Lung (tissue), 12 donors: ENCODE measurements around the gene SENP5. TPM values are rescaled to one million over a fixed set of nuclear protein-coding genes. Genes with fewer than 3 reads are reported as not detected.

Experiments
- ATAC-seq: fragments of 200-7000 bp; cut with Tn5 transposase; one replicate; pipeline ENCODE4 v1.9.1; 2020; ENCODE audit warnings: moderate number of reproducible peaks; ENCODE audit not compliant: insufficient read depth, low FRiP score
- DNase-seq, 3 donors: peaks; one replicate each; pipeline ENCODE4 v3.0.0-alpha.2; 2013 to 2017
- H3K27ac ChIP-seq, 2 donors: one replicate each; pipeline ENCODE4 v1.5.1; 2013; ENCODE audit warnings: mild to moderate bottlenecking in 2 of 2, moderate library complexity in 2 of 2, control low read depth in 1 of 2, inconsistent platforms in 1 of 2, low read depth in 1 of 2, low read length in 1 of 2
- H3K27me3 ChIP-seq, 3 donors: one replicate each; pipeline ENCODE4 v1.5.1; 2013; ENCODE audit warnings: low read length in 2 of 3; ENCODE audit not compliant: control insufficient read depth in 3 of 3, insufficient read depth in 3 of 3
- H3K36me3 ChIP-seq, 4 donors: one replicate each; pipeline ENCODE4 v1.5.1; 2013; ENCODE audit warnings: low read length in 4 of 4, mild to moderate bottlenecking in 1 of 4, moderate library complexity in 1 of 4; ENCODE audit not compliant: control insufficient read depth in 4 of 4, insufficient read depth in 4 of 4
- H3K4me1 ChIP-seq, 5 donors: one replicate each; pipeline ENCODE4 v1.5.1; 2013; ENCODE audit warnings: low read length in 5 of 5, mild to moderate bottlenecking in 2 of 5, moderate library complexity in 1 of 5; ENCODE audit not compliant: control insufficient read depth in 5 of 5, insufficient read depth in 5 of 5
- H3K4me3 ChIP-seq: one replicate; pipeline ENCODE4 v1.5.1; 2013; ENCODE audit warnings: mild to moderate bottlenecking, control low read depth, moderate library complexity
- H3K9ac ChIP-seq, 2 donors: one replicate each; pipeline ENCODE4 v1.5.1; 2013; ENCODE audit warnings: low read length in 2 of 2, control low read depth in 1 of 2; ENCODE audit not compliant: insufficient read depth in 1 of 2
- H3K9me3 ChIP-seq, 4 donors: one replicate each; pipeline ENCODE4 v1.5.1; 2013; ENCODE audit warnings: low read length in 3 of 4, mild to moderate bottlenecking in 1 of 4, moderate library complexity in 1 of 4; ENCODE audit not compliant: control insufficient read depth in 4 of 4, insufficient read depth in 3 of 4
- WGBS, 2 donors: extraction: QIAGEN DNeasy Blood & Tissue Kit; methylation state at CpG; one replicate each; pipeline ENCODE4 v1.1.7; 2013; 5-methylcytosine and 5-hydroxymethylcytosine counted together
- polyA plus RNA-seq, 2 donors: library from polyadenylated mRNA; stranded (reverse); fragments of 200-250 nt; gene quantifications; one replicate each; pipeline ENCODE4 v1.2.1, GENCODE V29; 2013
- total RNA-seq, 2 donors: library from RNA; depleted of rRNA in 1 of 2; stranded (reverse); fragments of >200 nt in 1 of 2; gene quantifications; one replicate each; pipeline ENCODE4 v1.2.1, GENCODE V29; 2014 to 2021
- TF ChIP-seq, protein P1 (sequence below): IDR thresholded peaks from 2 replicates; pipeline ENCODE4 v1.5.1; 2012; ENCODE audit warnings: mild to moderate bottlenecking; ENCODE audit errors: control extremely low read depth, extremely low read depth
- donor health status: control.
- donor health status: control.
- donor health status: Bipolar disorder and iron deficiency.
- donor health status: healthy.
- donor health status: DM: yes; HTN: yes; CAD: no.

The SENP5 gene
- total and polyA plus RNA-seq, 4 donors = 7.7 to 55.7 (median 18.7) TPM

DNA sequence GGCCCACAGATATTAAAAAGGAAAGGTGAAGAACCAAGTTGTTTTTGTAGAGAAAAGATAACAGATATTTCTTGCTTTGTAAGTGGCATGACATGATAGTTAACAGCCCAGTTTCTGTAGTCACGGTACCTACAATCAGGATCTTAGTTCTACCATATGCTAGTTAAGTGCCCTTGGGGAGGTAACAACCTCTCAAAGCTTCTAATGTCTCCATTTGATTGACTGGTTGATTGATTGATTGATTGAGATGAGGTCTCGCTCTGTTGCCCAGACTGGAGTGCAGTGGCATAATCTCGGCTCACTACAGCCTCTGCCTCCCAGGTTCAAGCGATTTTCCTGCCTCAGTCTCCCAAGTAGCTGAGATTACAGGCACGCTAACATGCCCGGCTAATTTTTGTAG, 28.5 kb downstream of the SENP5 start:
- H3K9me3 ChIP-seq = no peaks in the 10 kb centered on the region
- ATAC-seq (no peak), DNase-seq (no peak)
- H3K27me3 ChIP-seq = no peaks in the 10 kb centered on the region
- 97 to 99% methylated on average over 6 of the region's 6 CpGs for WGBS, 2 donors
- H3K4me1 ChIP-seq = no peaks in the 10 kb centered on the region
- no peak overlapping the region for H3K27ac ChIP-seq
- no peak overlapping the region for H3K9ac ChIP-seq
- TF ChIP-seq, protein P1, sequence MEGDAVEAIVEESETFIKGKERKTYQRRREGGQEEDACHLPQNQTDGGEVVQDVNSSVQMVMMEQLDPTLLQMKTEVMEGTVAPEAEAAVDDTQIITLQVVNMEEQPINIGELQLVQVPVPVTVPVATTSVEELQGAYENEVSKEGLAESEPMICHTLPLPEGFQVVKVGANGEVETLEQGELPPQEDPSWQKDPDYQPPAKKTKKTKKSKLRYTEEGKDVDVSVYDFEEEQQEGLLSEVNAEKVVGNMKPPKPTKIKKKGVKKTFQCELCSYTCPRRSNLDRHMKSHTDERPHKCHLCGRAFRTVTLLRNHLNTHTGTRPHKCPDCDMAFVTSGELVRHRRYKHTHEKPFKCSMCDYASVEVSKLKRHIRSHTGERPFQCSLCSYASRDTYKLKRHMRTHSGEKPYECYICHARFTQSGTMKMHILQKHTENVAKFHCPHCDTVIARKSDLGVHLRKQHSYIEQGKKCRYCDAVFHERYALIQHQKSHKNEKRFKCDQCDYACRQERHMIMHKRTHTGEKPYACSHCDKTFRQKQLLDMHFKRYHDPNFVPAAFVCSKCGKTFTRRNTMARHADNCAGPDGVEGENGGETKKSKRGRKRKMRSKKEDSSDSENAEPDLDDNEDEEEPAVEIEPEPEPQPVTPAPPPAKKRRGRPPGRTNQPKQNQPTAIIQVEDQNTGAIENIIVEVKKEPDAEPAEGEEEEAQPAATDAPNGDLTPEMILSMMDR = no peak
- H3K4me3 ChIP-seq = no peak overlapping the region
- H3K36me3 ChIP-seq = peaks cover 0 to 6% (median 3%) of the 10 kb centered on the region in 4 donors

DNA sequence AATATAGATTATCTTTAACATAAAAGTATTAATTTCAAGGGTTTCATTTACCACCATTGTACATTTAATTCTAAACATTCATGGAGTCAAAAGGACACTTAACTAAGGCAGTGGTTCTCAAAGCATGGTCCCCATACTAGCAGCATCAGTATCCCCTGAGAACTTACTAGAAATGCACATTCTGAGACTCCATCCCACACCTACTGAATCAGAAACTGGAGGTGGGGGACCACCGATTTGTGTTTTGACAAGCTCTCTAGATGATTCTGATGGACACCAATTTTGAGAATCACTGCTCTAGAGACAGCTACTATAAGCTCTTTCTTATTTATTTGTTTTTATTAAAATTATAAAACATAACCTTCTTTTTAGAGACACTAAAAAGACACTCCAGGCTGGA, 34.0 kb downstream of the SENP5 start:
- H3K36me3 ChIP-seq = peaks cover 13 to 32% (median 24%) of the 10 kb centered on the region in 4 donors

DNA sequence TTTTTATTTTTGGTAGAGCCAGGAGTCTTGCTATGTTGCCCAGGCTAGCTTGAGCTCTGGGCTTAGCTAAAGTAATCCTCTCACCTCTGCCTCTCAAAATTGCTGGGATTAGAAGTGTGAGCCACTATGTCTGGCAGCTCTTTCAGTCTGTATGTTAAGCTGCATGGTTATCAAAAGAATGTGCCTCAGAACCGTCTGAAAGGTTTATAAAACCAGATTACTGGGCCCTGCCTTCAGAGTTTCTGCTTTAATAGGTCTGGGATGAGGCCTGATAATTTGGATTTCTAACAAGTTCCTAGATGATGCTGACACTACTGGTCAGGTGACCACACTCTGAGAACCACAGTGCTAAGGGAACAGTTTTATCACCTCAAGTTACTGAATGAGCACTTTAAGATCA, 34.6 kb downstream of the SENP5 start:
- H3K27me3 ChIP-seq = no peaks in the 10 kb centered on the region
- peaks cover 13 to 32% (median 24%) of the 10 kb centered on the region in 4 donors for H3K36me3 ChIP-seq
- ATAC-seq (no peak), DNase-seq (no peak)
- WGBS, 2 donors = 94 to 95% methylated on average over 1 of the region's 1 CpG
- H3K4me1 ChIP-seq = no peaks in the 10 kb centered on the region
- H3K9me3 ChIP-seq = no peaks in the 10 kb centered on the region
- TF ChIP-seq, protein P1 = no peak
- H3K4me3 ChIP-seq = no peak overlapping the region
- H3K9ac ChIP-seq = no peak overlapping the region
- H3K27ac ChIP-seq = no peak overlapping the region

More for the DNA sequence above, 34.0 kb downstream of the SENP5 start:
- Histone ChIP-seq H3K4me1 (no peaks in the 10 kb centered on the region), H3K4me3 (no peak overlapping the region), H3K27ac (no peak overlapping the region), H3K27me3 (no peaks in the 10 kb centered on the region), H3K9me3 (no peaks in the 10 kb centered on the region), H3K9ac (no peak overlapping the region)
- 94% methylated on average over 1 of the region's 1 CpG for whole genome bisulfite sequencing, 2 donors
- DNase-seq = no peak
- TF ChIP-seq, protein P1 = no peak
- no peak for ATAC-seq

DNA sequence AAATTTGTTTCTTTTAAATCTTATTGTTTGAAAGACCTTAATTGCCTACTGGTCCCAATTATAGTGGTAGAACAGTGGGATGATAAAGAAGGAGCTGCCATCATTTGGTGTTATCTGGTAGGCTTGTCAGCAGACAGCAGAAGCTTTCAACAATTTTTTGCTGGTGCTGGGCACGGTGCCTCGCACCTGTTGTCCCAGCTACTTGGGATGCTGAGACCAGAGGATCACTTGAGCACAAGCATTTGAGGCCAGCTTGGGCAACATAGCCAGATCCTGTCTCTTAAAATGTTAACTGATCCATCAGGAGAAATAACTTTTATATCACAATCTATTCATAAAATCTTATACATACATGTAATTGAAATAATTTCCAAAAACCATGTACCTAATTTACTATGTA, 36.0 kb downstream of the SENP5 start:
- no peak for ATAC-seq
- 95 to 96% methylated on average over 2 of the region's 2 CpGs for WGBS, 2 donors

More for the DNA sequence above, 36.0 kb downstream of the SENP5 start:
- Histone ChIP-seq H3K27me3 (no peaks in the 10 kb centered on the region), H3K36me3 (peaks cover 17 to 32% (median 26%) of the 10 kb centered on the region in 4 donors), H3K9ac (no peak overlapping the region), H3K4me1 (no peaks in the 10 kb centered on the region), H3K4me3 (no peak overlapping the region), H3K27ac (no peak overlapping the region), H3K9me3 (no peaks in the 10 kb centered on the region)
- TF ChIP-seq, protein P1 = no peak
- no peak for DNase-seq
